ENCODE measurements around the gene NEO1. TPM values are rescaled to one million over a fixed set of nuclear protein-coding genes. Genes with fewer than 3 reads are reported as not detected.

NEO1 gene
- total and polyA plus RNA-seq, 4 donors: 1.6 to 9.9 (median 5.8) TPM

DNA sequence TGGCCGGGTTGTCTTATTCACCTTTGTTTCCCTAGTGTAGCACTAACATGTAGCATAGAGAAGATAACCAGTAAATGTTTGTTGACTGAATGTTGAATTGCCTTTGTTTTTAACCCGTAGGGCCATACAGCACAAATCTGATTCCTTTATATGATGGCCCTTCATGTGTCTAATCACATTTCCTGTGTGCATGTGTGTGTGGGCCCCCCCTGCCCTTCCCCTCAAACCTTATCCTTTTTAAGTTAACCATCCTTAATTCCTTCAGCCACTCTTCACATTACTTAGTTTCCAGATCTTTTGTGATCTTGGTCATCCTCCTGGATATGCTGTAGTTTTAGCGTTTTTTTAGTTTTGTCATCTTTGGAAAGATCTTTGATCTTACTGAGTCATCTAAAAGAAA, 4.2 kb downstream of the NEO1 start:
- Histone ChIP-seq H3K27ac (ENCODE audit: low read depth in 1 of 2, low read length in 2 of 2) (no peak overlapping the region), H3K9ac (ENCODE audit: low read depth in 1 of 2, low read length in 2 of 2) (no peak overlapping the region), H3K9me3 (ENCODE audit: control insufficient read depth in 4 of 4, low read length in 3 of 4) (no peaks in the 10 kb centered on the region), H3K4me3 (ENCODE audit: low read depth in 1 of 3, low read length in 3 of 3) (no peak overlapping the region), H3K4me1 (ENCODE audit: control insufficient read depth in 4 of 4, insufficient read depth in 4 of 4, low read length in 3 of 4) (peaks cover 0 to 10% (median 0%) of the 10 kb centered on the region in 4 donors), H3K36me3 (ENCODE audit: control insufficient read depth in 4 of 4, insufficient read depth in 3 of 4, low read depth in 1 of 4, low read length in 3 of 4) (no peaks in the 10 kb centered on the region), H3K27me3 (ENCODE audit: control insufficient read depth in 4 of 4, insufficient read depth in 4 of 4, low read length in 3 of 4) (no peaks in the 10 kb centered on the region)
- TF ChIP-seq SP1 (IDR thresholded peaks at IDR 0.05) (no peak), TAF1 (conservative IDR thresholded peaks at IDR 0.05) (no peak), HNF4A (conservative IDR thresholded peaks at IDR 0.05) (no peak), GABPA (IDR thresholded peaks at IDR 0.05 in 1 of 2, conservative IDR thresholded peaks at IDR 0.05 in 1 of 2) (no peak), FOXA1 (IDR thresholded peaks at IDR 0.05) (no peak), HNF4G (IDR thresholded peaks at IDR 0.05) (no peak), RAD21 (IDR thresholded peaks at IDR 0.05) (no peak), NR2F2 (IDR thresholded peaks at IDR 0.05) (no peak), RXRA (IDR thresholded peaks at IDR 0.05) (no peak), FOXA2 (IDR thresholded peaks at IDR 0.05) (no peak), JUND (IDR thresholded peaks at IDR 0.05) (no peak)
- TF ChIP-seq, protein P1, sequence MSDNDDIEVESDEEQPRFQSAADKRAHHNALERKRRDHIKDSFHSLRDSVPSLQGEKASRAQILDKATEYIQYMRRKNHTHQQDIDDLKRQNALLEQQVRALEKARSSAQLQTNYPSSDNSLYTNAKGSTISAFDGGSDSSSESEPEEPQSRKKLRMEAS (IDR thresholded peaks at IDR 0.05): no peak
- TF ChIP-seq, protein P2, sequence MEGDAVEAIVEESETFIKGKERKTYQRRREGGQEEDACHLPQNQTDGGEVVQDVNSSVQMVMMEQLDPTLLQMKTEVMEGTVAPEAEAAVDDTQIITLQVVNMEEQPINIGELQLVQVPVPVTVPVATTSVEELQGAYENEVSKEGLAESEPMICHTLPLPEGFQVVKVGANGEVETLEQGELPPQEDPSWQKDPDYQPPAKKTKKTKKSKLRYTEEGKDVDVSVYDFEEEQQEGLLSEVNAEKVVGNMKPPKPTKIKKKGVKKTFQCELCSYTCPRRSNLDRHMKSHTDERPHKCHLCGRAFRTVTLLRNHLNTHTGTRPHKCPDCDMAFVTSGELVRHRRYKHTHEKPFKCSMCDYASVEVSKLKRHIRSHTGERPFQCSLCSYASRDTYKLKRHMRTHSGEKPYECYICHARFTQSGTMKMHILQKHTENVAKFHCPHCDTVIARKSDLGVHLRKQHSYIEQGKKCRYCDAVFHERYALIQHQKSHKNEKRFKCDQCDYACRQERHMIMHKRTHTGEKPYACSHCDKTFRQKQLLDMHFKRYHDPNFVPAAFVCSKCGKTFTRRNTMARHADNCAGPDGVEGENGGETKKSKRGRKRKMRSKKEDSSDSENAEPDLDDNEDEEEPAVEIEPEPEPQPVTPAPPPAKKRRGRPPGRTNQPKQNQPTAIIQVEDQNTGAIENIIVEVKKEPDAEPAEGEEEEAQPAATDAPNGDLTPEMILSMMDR (IDR thresholded peaks at IDR 0.05; ENCODE audit: low read depth, low read length, missing input control): no peak
- TF ChIP-seq, protein P3, sequence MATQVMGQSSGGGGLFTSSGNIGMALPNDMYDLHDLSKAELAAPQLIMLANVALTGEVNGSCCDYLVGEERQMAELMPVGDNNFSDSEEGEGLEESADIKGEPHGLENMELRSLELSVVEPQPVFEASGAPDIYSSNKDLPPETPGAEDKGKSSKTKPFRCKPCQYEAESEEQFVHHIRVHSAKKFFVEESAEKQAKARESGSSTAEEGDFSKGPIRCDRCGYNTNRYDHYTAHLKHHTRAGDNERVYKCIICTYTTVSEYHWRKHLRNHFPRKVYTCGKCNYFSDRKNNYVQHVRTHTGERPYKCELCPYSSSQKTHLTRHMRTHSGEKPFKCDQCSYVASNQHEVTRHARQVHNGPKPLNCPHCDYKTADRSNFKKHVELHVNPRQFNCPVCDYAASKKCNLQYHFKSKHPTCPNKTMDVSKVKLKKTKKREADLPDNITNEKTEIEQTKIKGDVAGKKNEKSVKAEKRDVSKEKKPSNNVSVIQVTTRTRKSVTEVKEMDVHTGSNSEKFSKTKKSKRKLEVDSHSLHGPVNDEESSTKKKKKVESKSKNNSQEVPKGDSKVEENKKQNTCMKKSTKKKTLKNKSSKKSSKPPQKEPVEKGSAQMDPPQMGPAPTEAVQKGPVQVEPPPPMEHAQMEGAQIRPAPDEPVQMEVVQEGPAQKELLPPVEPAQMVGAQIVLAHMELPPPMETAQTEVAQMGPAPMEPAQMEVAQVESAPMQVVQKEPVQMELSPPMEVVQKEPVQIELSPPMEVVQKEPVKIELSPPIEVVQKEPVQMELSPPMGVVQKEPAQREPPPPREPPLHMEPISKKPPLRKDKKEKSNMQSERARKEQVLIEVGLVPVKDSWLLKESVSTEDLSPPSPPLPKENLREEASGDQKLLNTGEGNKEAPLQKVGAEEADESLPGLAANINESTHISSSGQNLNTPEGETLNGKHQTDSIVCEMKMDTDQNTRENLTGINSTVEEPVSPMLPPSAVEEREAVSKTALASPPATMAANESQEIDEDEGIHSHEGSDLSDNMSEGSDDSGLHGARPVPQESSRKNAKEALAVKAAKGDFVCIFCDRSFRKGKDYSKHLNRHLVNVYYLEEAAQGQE (IDR thresholded peaks at IDR 0.05): no peak
- TF ChIP-seq, protein P4, sequence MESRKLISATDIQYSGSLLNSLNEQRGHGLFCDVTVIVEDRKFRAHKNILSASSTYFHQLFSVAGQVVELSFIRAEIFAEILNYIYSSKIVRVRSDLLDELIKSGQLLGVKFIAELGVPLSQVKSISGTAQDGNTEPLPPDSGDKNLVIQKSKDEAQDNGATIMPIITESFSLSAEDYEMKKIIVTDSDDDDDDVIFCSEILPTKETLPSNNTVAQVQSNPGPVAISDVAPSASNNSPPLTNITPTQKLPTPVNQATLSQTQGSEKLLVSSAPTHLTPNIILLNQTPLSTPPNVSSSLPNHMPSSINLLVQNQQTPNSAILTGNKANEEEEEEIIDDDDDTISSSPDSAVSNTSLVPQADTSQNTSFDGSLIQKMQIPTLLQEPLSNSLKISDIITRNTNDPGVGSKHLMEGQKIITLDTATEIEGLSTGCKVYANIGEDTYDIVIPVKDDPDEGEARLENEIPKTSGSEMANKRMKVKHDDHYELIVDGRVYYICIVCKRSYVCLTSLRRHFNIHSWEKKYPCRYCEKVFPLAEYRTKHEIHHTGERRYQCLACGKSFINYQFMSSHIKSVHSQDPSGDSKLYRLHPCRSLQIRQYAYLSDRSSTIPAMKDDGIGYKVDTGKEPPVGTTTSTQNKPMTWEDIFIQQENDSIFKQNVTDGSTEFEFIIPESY (IDR thresholded peaks at IDR 0.05): no peak
- TF ChIP-seq, protein P5, sequence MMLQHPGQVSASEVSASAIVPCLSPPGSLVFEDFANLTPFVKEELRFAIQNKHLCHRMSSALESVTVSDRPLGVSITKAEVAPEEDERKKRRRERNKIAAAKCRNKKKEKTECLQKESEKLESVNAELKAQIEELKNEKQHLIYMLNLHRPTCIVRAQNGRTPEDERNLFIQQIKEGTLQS (IDR thresholded peaks at IDR 0.05): no peak
- WGBS: 88% methylated on average over 3 of the region's 3 CpGs
- DNase-seq (ENCODE audit: low spot score): no peak

DNA sequence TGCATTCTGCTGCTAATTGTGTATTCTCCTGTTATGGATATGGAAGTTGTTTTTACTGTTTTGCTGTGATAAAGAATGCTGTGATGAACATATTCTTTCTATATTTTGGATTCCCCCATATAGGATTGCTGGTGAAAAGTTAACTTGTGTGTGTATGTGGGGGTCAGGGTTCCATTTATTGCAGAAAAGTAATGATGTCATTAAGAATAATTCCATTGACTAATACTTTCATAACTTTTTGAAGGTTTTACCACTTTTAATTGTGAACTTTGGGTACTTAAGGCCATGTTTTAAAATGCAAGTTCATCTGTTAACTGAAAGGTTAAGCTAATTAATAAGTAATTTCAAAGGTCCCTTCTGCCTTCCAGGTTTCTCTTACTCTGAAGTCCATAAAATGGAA, 6.2 kb downstream of the NEO1 start:
- H3K27ac ChIP-seq (ENCODE audit: low read depth in 1 of 2, low read length in 2 of 2): no peak overlapping the region
- no peak for DNase-seq (ENCODE audit: low spot score)
- no peak overlapping the region for H3K4me3 ChIP-seq (ENCODE audit: low read depth in 1 of 3, low read length in 3 of 3)
- TF ChIP-seq, protein P1 (IDR thresholded peaks at IDR 0.05): no peak
- TF ChIP-seq HNF4G (IDR thresholded peaks at IDR 0.05): no peak
- TF ChIP-seq FOXA1 (IDR thresholded peaks at IDR 0.05): no peak
- TF ChIP-seq, protein P3 (IDR thresholded peaks at IDR 0.05): no peak
- TF ChIP-seq NR2F2 (IDR thresholded peaks at IDR 0.05): no peak
- TF ChIP-seq EGR1 (IDR thresholded peaks at IDR 0.05; ENCODE audit: low read depth in 2 of 2): no peak
- no peak for TF ChIP-seq TAF1 (conservative IDR thresholded peaks at IDR 0.05)
- no peak for TF ChIP-seq SP1 (IDR thresholded peaks at IDR 0.05)
- no peak for TF ChIP-seq FOXA2 (IDR thresholded peaks at IDR 0.05)
- TF ChIP-seq YY1 (IDR thresholded peaks at IDR 0.05): no peak
- H3K36me3 ChIP-seq (ENCODE audit: control insufficient read depth in 4 of 4, insufficient read depth in 3 of 4, low read depth in 1 of 4, low read length in 3 of 4): no peaks in the 10 kb centered on the region
- H3K27me3 ChIP-seq (ENCODE audit: control insufficient read depth in 4 of 4, insufficient read depth in 4 of 4, low read length in 3 of 4): no peaks in the 10 kb centered on the region
- H3K9ac ChIP-seq (ENCODE audit: low read depth in 1 of 2, low read length in 2 of 2): no peak overlapping the region
- H3K4me1 ChIP-seq (ENCODE audit: control insufficient read depth in 4 of 4, insufficient read depth in 4 of 4, low read length in 3 of 4): peaks cover 0 to 5% (median under 1%) of the 10 kb centered on the region in 4 donors
- no peaks in the 10 kb centered on the region for H3K9me3 ChIP-seq (ENCODE audit: control insufficient read depth in 4 of 4, low read length in 3 of 4)
